ENCODE results near the gene SLC12A8. TPM values are rescaled to one million over a fixed set of nuclear protein-coding genes. Genes with fewer than 3 reads are reported as not detected.
"Not testable (repeated sequence)": the region's sequence is repeated elsewhere in the genome, so short reads cannot be mapped to it uniquely, and the experiment has no call there.

SLC12A8 gene
- total RNA-seq, 1 donor from 2014 or later = 0.58 TPM

DNA sequence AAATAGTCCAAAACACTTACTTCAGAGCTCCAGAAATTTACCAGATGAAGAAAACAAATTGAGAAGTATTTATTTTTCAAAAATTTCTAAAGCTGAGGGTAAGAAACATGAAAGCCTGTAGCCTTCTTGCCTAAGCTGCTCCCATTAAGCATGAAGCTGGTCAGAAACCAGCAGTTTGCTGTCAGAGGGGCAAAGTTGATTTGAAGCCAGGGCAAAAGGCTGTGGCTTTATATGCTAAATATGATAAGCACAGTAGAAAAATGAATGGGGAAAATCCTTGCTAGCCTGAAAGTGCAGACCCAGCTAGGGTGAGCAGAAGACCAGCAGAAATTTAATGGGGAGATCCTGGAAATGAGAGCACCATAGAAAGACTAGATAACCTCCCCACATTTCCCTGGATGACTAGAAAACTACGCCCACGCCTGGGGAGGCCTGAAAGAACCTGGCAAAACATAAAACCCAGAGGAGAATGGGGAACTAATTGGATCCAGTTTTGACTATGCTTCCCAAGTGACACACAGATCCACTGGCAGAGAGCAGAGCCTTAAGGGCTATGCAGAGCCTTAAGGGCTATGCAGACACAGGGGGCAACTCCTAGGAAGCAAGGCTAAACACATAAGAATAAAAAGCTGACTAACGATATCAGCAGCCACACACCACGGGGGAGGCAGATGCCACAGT lies 113.8 kb downstream of the SLC12A8 start:
- intact Hi-C loops (cut with micrococcal nuclease) = no loop called here
- H3K27me3 Mint-ChIP-seq = no peaks in the 10 kb centered on the region
- no peak for ATAC-seq (ENCODE audit: low read depth)
- no peak overlapping the region for H3K4me3 Mint-ChIP-seq
- H3K9me3 Mint-ChIP-seq = peaks cover 3% of the 10 kb centered on the region
- CTCF ChIA-PET = no interaction called here
- no peaks in the 10 kb centered on the region for H3K36me3 Mint-ChIP-seq (ENCODE audit: low read depth)
- POLR2A ChIA-PET = no interaction called here
- no peaks in the 10 kb centered on the region for H3K4me1 Mint-ChIP-seq
- no peak for TF ChIP-seq CTCF (IDR thresholded peaks at IDR 0.05)
- no peak for DNase-seq
- no peak overlapping the region for H3K27ac Mint-ChIP-seq

DNA sequence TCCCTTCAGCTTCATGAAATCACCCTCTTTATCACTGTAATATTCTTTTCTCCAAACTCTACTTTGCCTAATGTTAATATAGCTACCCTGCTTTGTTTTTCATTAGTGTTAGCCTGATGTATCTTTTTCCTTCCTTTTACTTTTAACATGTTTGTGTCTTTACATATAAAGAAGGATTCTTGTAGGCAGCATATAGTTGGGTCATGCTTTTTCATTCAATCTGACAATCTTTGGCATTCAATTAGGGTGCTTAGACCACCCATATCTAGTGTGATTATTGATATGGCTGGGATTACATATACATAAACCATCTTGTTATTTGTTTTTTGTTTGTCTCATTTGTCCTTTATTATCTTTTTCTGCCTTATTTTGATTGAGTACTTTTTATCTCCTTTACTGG lies 121.9 kb downstream of the SLC12A8 start:
- ATAC-seq (ENCODE audit: low read depth) (no peak), DNase-seq (no peak)
- H3K27ac Mint-ChIP-seq = no peak overlapping the region
- no peaks in the 10 kb centered on the region for H3K4me1 Mint-ChIP-seq
- H3K27me3 Mint-ChIP-seq = no peaks in the 10 kb centered on the region
- ChIA-PET POLR2A (no interaction called here), CTCF (no interaction called here)
- TF ChIP-seq CTCF (IDR thresholded peaks at IDR 0.05) = no peak
- no peaks in the 10 kb centered on the region for H3K36me3 Mint-ChIP-seq (ENCODE audit: low read depth)
- H3K4me3 Mint-ChIP-seq = no peak overlapping the region
- intact Hi-C loops (cut with micrococcal nuclease) = no loop called here
- peaks cover 6% of the 10 kb centered on the region for H3K9me3 Mint-ChIP-seq

DNA sequence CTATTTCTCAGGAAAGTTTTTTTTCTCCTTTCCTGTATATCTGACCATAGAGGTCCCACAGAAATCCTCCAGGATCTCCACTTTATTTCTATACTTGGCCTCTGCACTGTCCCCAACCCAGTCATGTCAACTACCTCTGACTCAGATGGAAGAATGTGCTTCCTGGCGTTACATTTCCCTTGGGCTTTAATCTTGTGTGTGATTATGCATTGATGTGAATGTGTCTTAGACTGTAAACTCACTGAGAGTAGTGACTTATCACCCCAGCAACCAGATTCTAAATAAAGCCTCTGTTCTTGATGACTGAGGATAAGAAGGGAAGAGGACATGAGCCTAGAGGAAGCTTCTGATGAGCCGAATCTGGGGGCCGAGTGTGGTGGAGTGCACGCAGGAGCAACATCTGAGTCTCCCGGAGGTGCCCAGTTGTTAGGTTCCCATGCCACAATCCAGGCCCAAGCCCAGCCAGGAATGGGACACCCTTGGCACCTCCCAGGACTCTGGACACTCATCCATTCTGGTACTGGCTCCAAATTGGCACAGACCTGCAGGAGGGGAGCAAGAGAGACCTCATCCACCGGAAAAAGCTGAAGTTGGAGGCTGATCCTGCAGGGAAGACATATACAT lies 124.7 kb downstream of the SLC12A8 start:
- H3K27me3 Mint-ChIP-seq = no peaks in the 10 kb centered on the region
- ATAC-seq (ENCODE audit: low read depth) (no peak), DNase-seq (no peak)
- H3K4me1 Mint-ChIP-seq = no peaks in the 10 kb centered on the region
- no peak overlapping the region for H3K4me3 Mint-ChIP-seq
- H3K9me3 Mint-ChIP-seq = peaks cover 6% of the 10 kb centered on the region
- intact Hi-C loops (cut with micrococcal nuclease) = no loop called here
- ChIA-PET POLR2A (no interaction called here), CTCF (no interaction called here)
- H3K27ac Mint-ChIP-seq = no peak overlapping the region
- no peak for TF ChIP-seq CTCF (IDR thresholded peaks at IDR 0.05)
- H3K36me3 Mint-ChIP-seq (ENCODE audit: low read depth) = no peaks in the 10 kb centered on the region

- Mint-ChIP-seq H3K27me3 (no peaks in the 10 kb centered on the region), H3K27ac (no peak overlapping the region), H3K4me3 (no peak overlapping the region), H3K36me3 (ENCODE audit: low read depth) (no peaks in the 10 kb centered on the region), H3K4me1 (no peaks in the 10 kb centered on the region), H3K9me3 (no peaks in the 10 kb centered on the region)
- ChIA-PET POLR2A (no interaction called here), CTCF (no interaction called here)
- no peak for DNase-seq
- ATAC-seq (ENCODE audit: low read depth) = no peak
- no peak for TF ChIP-seq CTCF (IDR thresholded peaks at IDR 0.05)
- intact Hi-C loops (cut with micrococcal nuclease) = no loop called here
These were observed 127.4 kb downstream of the SLC12A8 start for GRCh38 chr3:125085166-125085565.

DNA sequence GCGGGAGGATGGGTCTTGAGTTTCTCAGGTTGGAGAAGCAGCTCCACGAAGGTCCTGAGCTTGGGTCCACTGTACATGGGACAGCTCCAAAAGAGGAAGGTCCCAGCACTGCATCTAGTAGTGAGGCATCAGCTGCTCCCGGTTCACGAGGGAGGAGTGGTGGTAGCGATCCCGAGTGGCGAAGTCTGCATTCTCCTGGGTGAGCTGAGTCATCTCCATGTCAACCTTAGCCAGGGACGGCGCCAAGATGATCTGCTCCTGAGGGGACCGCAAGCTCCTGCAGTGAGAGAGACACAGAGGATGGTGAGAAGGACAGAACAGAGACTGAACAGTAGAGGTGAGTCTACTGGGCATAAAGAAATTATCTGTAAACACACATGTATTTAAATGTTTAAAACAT lies 128.8 kb downstream of the SLC12A8 start:
- DNase-seq (no peak), ATAC-seq (ENCODE audit: low read depth) (no peak)
- Mint-ChIP-seq H3K4me1 (peaks cover 1% of the 10 kb centered on the region), H3K27me3 (no peaks in the 10 kb centered on the region), H3K27ac (no peak overlapping the region), H3K9me3 (no peaks in the 10 kb centered on the region), H3K36me3 (ENCODE audit: low read depth) (no peaks in the 10 kb centered on the region), H3K4me3 (no peak overlapping the region)
- no peak for TF ChIP-seq CTCF (IDR thresholded peaks at IDR 0.05)
- intact Hi-C loops (cut with micrococcal nuclease) = no loop called here
- CTCF ChIA-PET = no interaction called here
- POLR2A ChIA-PET = no interaction called here

DNA sequence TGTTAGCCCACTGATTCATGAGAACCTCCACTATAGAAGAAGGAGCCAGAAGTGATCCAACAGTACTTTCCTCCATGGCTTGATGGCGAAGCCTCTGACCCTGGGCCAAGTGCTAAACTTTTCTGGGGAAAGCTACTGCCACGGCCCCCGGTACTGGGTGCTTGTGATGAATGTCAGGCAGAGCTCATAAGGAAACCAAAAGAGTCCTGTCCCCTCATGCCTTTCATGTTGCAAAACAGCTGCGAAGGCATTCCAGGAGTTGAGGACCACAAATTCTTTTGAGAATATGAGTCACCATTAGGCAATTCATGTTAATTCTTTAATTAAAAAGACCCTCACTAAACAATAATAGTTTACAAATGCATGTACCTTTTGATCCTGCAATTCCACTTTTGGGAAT lies 130.2 kb downstream of the SLC12A8 start:
- H3K4me3 Mint-ChIP-seq; H3K27me3 Mint-ChIP-seq; H3K36me3 Mint-ChIP-seq (ENCODE audit: low read depth); POLR2A ChIA-PET; ATAC-seq (ENCODE audit: low read depth); CTCF ChIA-PET; H3K27ac Mint-ChIP-seq; H3K4me1 Mint-ChIP-seq; H3K9me3 Mint-ChIP-seq; intact Hi-C loops (cut with micrococcal nuclease); DNase-seq: not testable (repeated sequence)
